Neural cell (in vitro differentiated cells): ENCODE measurements around the gene IRS2.

Experiments used
- EZH2 ChIP-seq: fragments of 200-600, 300-800 bp; shearing (Covaris generic), sonication (generic); IDR thresholded peaks from 2 replicates; pipeline ENCODE4 v1.6.1; 2014; ENCODE audit warnings: antibody characterized with exemption, low read length, borderline replicate concordance, mild to moderate bottlenecking; ENCODE audit not compliant: insufficient read depth, poor library complexity, severe bottlenecking
- POLR2AphosphoS5 ChIP-seq: IDR thresholded peaks from 2 replicates; pipeline ENCODE4 v1.6.1; 2012
- REST ChIP-seq: IDR thresholded peaks from 2 replicates; pipeline ENCODE4 v1.6.1; 2012; ENCODE audit warnings: borderline replicate concordance
- SMC3 ChIP-seq: fragments of 450-650 bp; conservative IDR thresholded peaks from 2 replicates; pipeline ENCODE4 v1.6.1; 2014; ENCODE audit warnings: antibody characterized with exemption, mild to moderate bottlenecking, moderate library complexity; ENCODE audit not compliant: poor library complexity
- TAF1 ChIP-seq: IDR thresholded peaks from 2 replicates; pipeline ENCODE4 v1.6.1; 2012; ENCODE audit warnings: low read depth
- TF ChIP-seq, protein P1 (sequence below): fragments of 450-650 bp; IDR thresholded peaks from 2 replicates; pipeline ENCODE4 v1.5.1; 2014; ENCODE audit warnings: antibody characterized with exemption, mild to moderate bottlenecking, moderate library complexity; ENCODE audit not compliant: poor library complexity, severe bottlenecking

- TF ChIP-seq, protein P1, sequence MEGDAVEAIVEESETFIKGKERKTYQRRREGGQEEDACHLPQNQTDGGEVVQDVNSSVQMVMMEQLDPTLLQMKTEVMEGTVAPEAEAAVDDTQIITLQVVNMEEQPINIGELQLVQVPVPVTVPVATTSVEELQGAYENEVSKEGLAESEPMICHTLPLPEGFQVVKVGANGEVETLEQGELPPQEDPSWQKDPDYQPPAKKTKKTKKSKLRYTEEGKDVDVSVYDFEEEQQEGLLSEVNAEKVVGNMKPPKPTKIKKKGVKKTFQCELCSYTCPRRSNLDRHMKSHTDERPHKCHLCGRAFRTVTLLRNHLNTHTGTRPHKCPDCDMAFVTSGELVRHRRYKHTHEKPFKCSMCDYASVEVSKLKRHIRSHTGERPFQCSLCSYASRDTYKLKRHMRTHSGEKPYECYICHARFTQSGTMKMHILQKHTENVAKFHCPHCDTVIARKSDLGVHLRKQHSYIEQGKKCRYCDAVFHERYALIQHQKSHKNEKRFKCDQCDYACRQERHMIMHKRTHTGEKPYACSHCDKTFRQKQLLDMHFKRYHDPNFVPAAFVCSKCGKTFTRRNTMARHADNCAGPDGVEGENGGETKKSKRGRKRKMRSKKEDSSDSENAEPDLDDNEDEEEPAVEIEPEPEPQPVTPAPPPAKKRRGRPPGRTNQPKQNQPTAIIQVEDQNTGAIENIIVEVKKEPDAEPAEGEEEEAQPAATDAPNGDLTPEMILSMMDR = no peak
- TF ChIP-seq REST = no peak
- TF ChIP-seq POLR2AphosphoS5 = no peak
- TF ChIP-seq SMC3 = no peak
- TF ChIP-seq EZH2 = no peak
- TF ChIP-seq TAF1 = no peak
Measured at GRCh38 chr13:109725995-109726637, 60.3 kb downstream of the IRS2 start.
